ENCODE results near the gene VPS16.

Gene VPS16

GRCh38 chr20:2889209-2889608, 48.7 kb downstream of the VPS16 start:
- no peak overlapping the region for H3K4me2 ChIP-seq
- H3K27me3 ChIP-seq (ENCODE audit: insufficient read depth, low read depth) = no peaks in the 10 kb centered on the region
- H3K9ac ChIP-seq = no peak overlapping the region
- H3K79me2 ChIP-seq (ENCODE audit: insufficient read depth, low read depth) = no peaks in the 10 kb centered on the region
- H3K27ac ChIP-seq = no peak overlapping the region
- no peak overlapping the region for H3K4me3 ChIP-seq (IDR thresholded peaks at IDR 0.05; ENCODE audit: insufficient read depth, low read depth, low read length)
- H4K20me1 ChIP-seq (ENCODE audit: insufficient read depth) = no peaks in the 10 kb centered on the region
- TF ChIP-seq CTCF (conservative IDR thresholded peaks at IDR 0.05; ENCODE audit: low read depth, low read length) = no peak
- H3K36me3 ChIP-seq (ENCODE audit: insufficient read depth) = no peaks in the 10 kb centered on the region
- no peak overlapping the region for H2AFZ ChIP-seq (ENCODE audit: low read depth)
- no peaks in the 10 kb centered on the region for H3K4me1 ChIP-seq (ENCODE audit: low read depth, poor library complexity, severe bottlenecking)

GRCh38 chr20:2889797-2890196, 49.3 kb downstream of the VPS16 start:
- Histone ChIP-seq H3K27me3 (ENCODE audit: insufficient read depth, low read depth) (no peaks in the 10 kb centered on the region), H3K4me1 (ENCODE audit: low read depth, poor library complexity, severe bottlenecking) (no peaks in the 10 kb centered on the region), H3K9ac (no peak overlapping the region), H3K36me3 (ENCODE audit: insufficient read depth) (no peaks in the 10 kb centered on the region), H3K27ac (no peak overlapping the region), H2AFZ (ENCODE audit: low read depth) (no peak overlapping the region), H3K79me2 (ENCODE audit: insufficient read depth, low read depth) (no peaks in the 10 kb centered on the region), H3K4me2 (no peak overlapping the region), H4K20me1 (ENCODE audit: insufficient read depth) (no peaks in the 10 kb centered on the region), H3K4me3 (IDR thresholded peaks at IDR 0.05; ENCODE audit: insufficient read depth, low read depth, low read length) (no peak overlapping the region)
- TF ChIP-seq CTCF (conservative IDR thresholded peaks at IDR 0.05; ENCODE audit: low read depth, low read length) = no peak

- Histone ChIP-seq H3K4me2 (no peak overlapping the region), H3K4me3 (IDR thresholded peaks at IDR 0.05; ENCODE audit: insufficient read depth, low read depth, low read length) (no peak overlapping the region), H3K4me1 (ENCODE audit: low read depth, poor library complexity, severe bottlenecking) (no peaks in the 10 kb centered on the region), H3K79me2 (ENCODE audit: insufficient read depth, low read depth) (no peaks in the 10 kb centered on the region), H3K27me3 (ENCODE audit: insufficient read depth, low read depth) (no peaks in the 10 kb centered on the region), H3K27ac (no peak overlapping the region), H3K9ac (no peak overlapping the region), H4K20me1 (ENCODE audit: insufficient read depth) (no peaks in the 10 kb centered on the region), H2AFZ (ENCODE audit: low read depth) (no peak overlapping the region), H3K36me3 (ENCODE audit: insufficient read depth) (no peaks in the 10 kb centered on the region)
- TF ChIP-seq CTCF (conservative IDR thresholded peaks at IDR 0.05; ENCODE audit: low read depth, low read length) = no peak
Observed at GRCh38 chr20:2890742-2891141, 50.2 kb downstream of the VPS16 start.

GRCh38 chr20:2891343-2891742, 50.8 kb downstream of the VPS16 start:
- no peak overlapping the region for H3K4me2 ChIP-seq
- H3K4me1 ChIP-seq (ENCODE audit: low read depth, poor library complexity, severe bottlenecking) = no peaks in the 10 kb centered on the region
- TF ChIP-seq CTCF (conservative IDR thresholded peaks at IDR 0.05; ENCODE audit: low read depth, low read length) = no peak
- no peaks in the 10 kb centered on the region for H4K20me1 ChIP-seq (ENCODE audit: insufficient read depth)
- H3K79me2 ChIP-seq (ENCODE audit: insufficient read depth, low read depth) = no peaks in the 10 kb centered on the region
- H3K36me3 ChIP-seq (ENCODE audit: insufficient read depth) = no peaks in the 10 kb centered on the region
- no peak overlapping the region for H3K9ac ChIP-seq
- H2AFZ ChIP-seq (ENCODE audit: low read depth) = no peak overlapping the region
- H3K27me3 ChIP-seq (ENCODE audit: insufficient read depth, low read depth) = no peaks in the 10 kb centered on the region
- H3K4me3 ChIP-seq (IDR thresholded peaks at IDR 0.05; ENCODE audit: insufficient read depth, low read depth, low read length) = no peak overlapping the region
- H3K27ac ChIP-seq = no peak overlapping the region

GRCh38 chr20:2892376-2892775, 51.8 kb downstream of the VPS16 start:
- Histone ChIP-seq H3K4me1 (ENCODE audit: low read depth, poor library complexity, severe bottlenecking) (no peaks in the 10 kb centered on the region), H3K4me3 (IDR thresholded peaks at IDR 0.05; ENCODE audit: insufficient read depth, low read depth, low read length) (no peak overlapping the region)
- no peak for TF ChIP-seq CTCF (conservative IDR thresholded peaks at IDR 0.05; ENCODE audit: low read depth, low read length)

More at GRCh38 chr20:2892376-2892775, 51.8 kb downstream of the VPS16 start:
- Histone ChIP-seq H3K27ac (no peak overlapping the region), H4K20me1 (ENCODE audit: insufficient read depth) (no peaks in the 10 kb centered on the region), H2AFZ (ENCODE audit: low read depth) (no peak overlapping the region), H3K4me2 (no peak overlapping the region), H3K9ac (no peak overlapping the region), H3K79me2 (ENCODE audit: insufficient read depth, low read depth) (no peaks in the 10 kb centered on the region), H3K27me3 (ENCODE audit: insufficient read depth, low read depth) (no peaks in the 10 kb centered on the region), H3K36me3 (ENCODE audit: insufficient read depth) (no peaks in the 10 kb centered on the region)
